PC-9 (cell line): ENCODE data around the gene EFHC1. TPM values are rescaled to one million over a fixed set of nuclear protein-coding genes. Genes with fewer than 3 reads are reported as not detected.

Experiments used
- BruUV-seq: library from RNA; stranded (reverse); fragments of 400-500 nt; replicated peaks from 2 replicates; lab custom pipeline; 2021; lab: Mats Ljungman, UMichigan
- CTCF ChIA-PET: fragments of 300-600 bp; sonication (Branson Sonifier 250); formaldehyde crosslinking; loops from one replicate; lab custom pipeline; 2022; ENCODE audit warnings: antibody characterized with exemption; lab: Charles Lee
- POLR2A ChIA-PET: fragments of 300-600 bp; sonication (Branson Sonifier 250); formaldehyde crosslinking; loops from one replicate; lab custom pipeline; 2022; ENCODE audit warnings: antibody characterized with exemption; ENCODE audit not compliant: unreplicated experiment; lab: Charles Lee
- DNase-seq, 2 experiments: peaks; one replicate each; pipeline versions ENCODE4 v3.0.0 to v3.0.0-alpha.2; 2015 to 2022; ENCODE audit warnings: mixed read lengths in 1 of 2
- H2AFZ ChIP-seq: fragments of 200-600 bp; sonication (generic); 2 replicates; pipeline ENCODE4 v1.8.1; 2017; ENCODE audit warnings: antibody characterized with exemption
- H3F3A ChIP-seq: fragments of 200-600 bp; sonication (generic); 2 replicates; pipeline ENCODE4 v1.8.1; 2017; ENCODE audit warnings: antibody characterized with exemption, mild to moderate bottlenecking, low read depth; ENCODE audit not compliant: insufficient read depth
- H3K27ac ChIP-seq: fragments of 200-600 bp; sonication (generic); 2 replicates; pipeline ENCODE4 v1.6.1; 2016; ENCODE audit warnings: mixed run types
- H3K27me3 ChIP-seq: fragments of 200-600 bp; sonication (generic); 2 replicates; pipeline ENCODE4 v1.6.1; 2016; ENCODE audit warnings: low read depth, mixed run types; ENCODE audit not compliant: insufficient read depth
- H3K36me3 ChIP-seq: fragments of 200-600 bp; sonication (generic); 2 replicates; pipeline ENCODE4 v1.6.1; 2016; ENCODE audit warnings: low read depth, mixed run types
- H3K4me1 ChIP-seq: fragments of 200-600 bp; sonication (generic); replicated peaks from 2 replicates; pipeline ENCODE4 v1.6.1; 2016; ENCODE audit warnings: mixed run types; ENCODE audit not compliant: insufficient read depth
- H3K4me2 ChIP-seq: fragments of 200-600 bp; sonication (generic); 2 replicates; pipeline ENCODE4 v1.6.1; 2017; ENCODE audit warnings: mixed run types
- H3K4me3 ChIP-seq: fragments of 200-600 bp; sonication (generic); 2 replicates; pipeline ENCODE4 v1.6.1; 2016; ENCODE audit warnings: mixed run types
- H3K79me2 ChIP-seq: fragments of 200-600 bp; sonication (generic); 2 replicates; pipeline ENCODE4 v1.6.1; 2017; ENCODE audit warnings: low read depth, mixed run types
- H3K9me2 ChIP-seq: fragments of 200-600 bp; sonication (generic); 2 replicates; pipeline ENCODE4 v1.8.1; 2017; ENCODE audit warnings: mild to moderate bottlenecking; ENCODE audit not compliant: insufficient read depth
- H3K9me3 ChIP-seq: fragments of 200-600 bp; sonication (generic); 2 replicates; pipeline ENCODE4 v1.8.1; 2016; ENCODE audit warnings: low read depth; ENCODE audit not compliant: insufficient read depth
- H4K20me1 ChIP-seq: fragments of 200-600 bp; sonication (generic); 2 replicates; pipeline ENCODE4 v1.8.1; 2017; ENCODE audit not compliant: insufficient read depth
- EZH2 ChIP-seq: fragments of 200-600 bp; sonication (generic); IDR thresholded peaks from 2 replicates; pipeline ENCODE4 v1.8.0; 2017; ENCODE audit warnings: antibody characterized with exemption, low read depth
- intact Hi-C: fragments of 100-400 bp; cut with micrococcal nuclease; formaldehyde crosslinking; loops from one replicate; pipeline ENCODE4 v1.10.0; 2022; ENCODE audit not compliant: unreplicated experiment
- total RNA-seq: library from RNA; stranded (reverse); gene quantifications from 2 replicates; pipeline ENCODE4 v1.2.3, GENCODE V29; 2021
- TF ChIP-seq, protein P1 (sequence below): fragments of 200-600 bp; sonication (generic); conservative IDR thresholded peaks from 2 replicates; pipeline ENCODE4 v1.6.1; 2017; ENCODE audit warnings: mixed run types, antibody characterized with exemption, mild to moderate bottlenecking, moderate library complexity

Gene EFHC1
- total RNA-seq, 1 experiment from 2014 or later: 45.0 TPM

DNA sequence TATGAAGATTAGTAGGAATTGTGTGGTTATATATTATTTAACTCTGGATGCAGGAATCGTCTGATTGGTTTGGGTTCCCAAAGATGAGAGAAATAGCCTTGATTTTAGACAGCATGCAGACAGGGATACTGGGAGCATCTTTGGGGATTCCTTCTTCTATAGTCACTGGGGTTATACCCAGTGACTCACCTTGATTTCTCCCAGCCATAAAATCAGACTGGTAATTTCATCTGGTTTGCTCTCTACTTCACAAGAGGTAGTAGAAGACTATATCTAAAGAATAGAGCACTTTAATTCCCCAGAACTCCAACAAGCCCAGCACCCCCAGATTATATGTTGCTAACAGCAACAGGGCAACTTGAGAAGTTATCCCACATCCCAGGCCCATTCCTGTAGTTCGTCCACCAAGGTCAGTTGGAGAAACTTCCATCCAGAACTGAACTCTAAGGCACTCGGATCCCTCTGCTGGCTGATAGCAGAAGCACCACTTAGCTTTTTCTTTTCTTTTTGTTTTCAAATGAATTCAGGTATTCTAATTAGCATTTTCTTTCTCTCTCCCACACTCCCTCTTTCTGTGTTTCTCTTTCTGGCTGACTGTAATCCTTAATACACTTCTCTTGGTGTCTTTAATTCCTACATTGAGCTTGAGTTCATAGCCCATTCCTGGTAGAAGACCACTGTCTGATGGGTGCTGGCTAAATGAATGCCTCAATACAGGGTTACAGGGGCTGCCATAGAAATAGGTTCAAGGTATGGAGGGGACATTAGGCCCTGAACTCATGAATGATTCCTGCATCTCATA is 20.4 kb upstream of the EFHC1 start:
- ChIA-PET CTCF (interaction anchor here (0.7 to 1.2 kb wide), 3 partner anchors 113 to 116 kb away, joined by 3 read pairs; partner anchors contain the start of gene MCM3), POLR2A (interaction anchor here (0.6 kb wide), 1 partner anchor 237 kb away, joined by 7 read pairs; no protein-coding TSS in a partner anchor)
- Histone ChIP-seq H3K4me3 (no peak overlapping the region), H3K36me3 (no peaks in the 10 kb centered on the region), H4K20me1 (no peaks in the 10 kb centered on the region), H2AFZ (no peak overlapping the region), H3K27me3 (no peaks in the 10 kb centered on the region), H3K27ac (no peak overlapping the region), H3K4me2 (no peak overlapping the region), H3K9me3 (no peaks in the 10 kb centered on the region), H3F3A (no peaks in the 10 kb centered on the region), H3K79me2 (no peaks in the 10 kb centered on the region), H3K4me1 (0 out of 2 replicates have a peak, but pooled peaks cover 6% of the 10 kb centered on the region), H3K9me2 (no peaks in the 10 kb centered on the region)
- TF ChIP-seq, protein P1, sequence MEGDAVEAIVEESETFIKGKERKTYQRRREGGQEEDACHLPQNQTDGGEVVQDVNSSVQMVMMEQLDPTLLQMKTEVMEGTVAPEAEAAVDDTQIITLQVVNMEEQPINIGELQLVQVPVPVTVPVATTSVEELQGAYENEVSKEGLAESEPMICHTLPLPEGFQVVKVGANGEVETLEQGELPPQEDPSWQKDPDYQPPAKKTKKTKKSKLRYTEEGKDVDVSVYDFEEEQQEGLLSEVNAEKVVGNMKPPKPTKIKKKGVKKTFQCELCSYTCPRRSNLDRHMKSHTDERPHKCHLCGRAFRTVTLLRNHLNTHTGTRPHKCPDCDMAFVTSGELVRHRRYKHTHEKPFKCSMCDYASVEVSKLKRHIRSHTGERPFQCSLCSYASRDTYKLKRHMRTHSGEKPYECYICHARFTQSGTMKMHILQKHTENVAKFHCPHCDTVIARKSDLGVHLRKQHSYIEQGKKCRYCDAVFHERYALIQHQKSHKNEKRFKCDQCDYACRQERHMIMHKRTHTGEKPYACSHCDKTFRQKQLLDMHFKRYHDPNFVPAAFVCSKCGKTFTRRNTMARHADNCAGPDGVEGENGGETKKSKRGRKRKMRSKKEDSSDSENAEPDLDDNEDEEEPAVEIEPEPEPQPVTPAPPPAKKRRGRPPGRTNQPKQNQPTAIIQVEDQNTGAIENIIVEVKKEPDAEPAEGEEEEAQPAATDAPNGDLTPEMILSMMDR: peak; percentile 95
- no peak for TF ChIP-seq EZH2
- BruUV-seq: no TSS peak
- intact Hi-C loops: loop anchor here (1.0 to 2.0 kb wide), 2 partner anchors 112 to 237 kb away; no protein-coding TSS in a partner anchor
- DNase-seq: peak in 1 of 2 experiments; percentile 27

DNA sequence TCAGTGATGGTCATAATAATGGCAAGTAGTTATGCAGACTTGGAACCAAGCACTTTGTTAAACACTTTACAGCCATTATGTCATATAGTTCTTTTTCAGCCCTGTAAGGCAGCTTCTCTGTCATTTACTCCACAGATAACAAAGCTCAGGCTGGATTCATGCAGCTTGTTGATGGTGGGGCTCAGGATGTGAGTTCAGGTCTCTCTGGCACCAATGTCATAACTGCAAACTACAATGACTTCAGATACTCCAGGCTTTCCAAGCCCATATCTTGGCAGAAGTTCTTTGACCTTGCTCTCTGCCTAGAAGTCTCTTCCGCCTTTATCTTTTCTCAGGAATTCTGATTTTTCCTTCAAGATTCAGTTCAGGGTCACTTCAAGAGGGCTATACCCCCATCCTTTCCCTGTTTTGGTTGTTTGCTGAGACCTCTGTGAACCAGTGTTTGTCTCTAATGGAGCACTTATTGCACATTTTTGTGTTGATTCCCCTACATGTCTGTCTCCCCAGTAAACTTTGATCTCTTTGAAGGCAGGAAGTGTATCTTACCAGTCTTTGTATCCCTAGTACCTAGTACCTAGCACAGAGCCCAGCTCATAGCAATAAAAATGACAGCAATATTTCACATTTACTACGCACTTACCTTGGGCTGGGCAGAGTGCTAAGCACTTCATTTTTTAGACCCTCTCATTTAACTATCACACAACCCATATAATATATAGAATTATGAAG is 19.7 kb upstream of the EFHC1 start:
- DNase-seq: no peak
- Histone ChIP-seq H3K36me3 (no peaks in the 10 kb centered on the region), H2AFZ (no peak overlapping the region), H4K20me1 (no peaks in the 10 kb centered on the region), H3K79me2 (no peaks in the 10 kb centered on the region), H3K4me1 (0 out of 2 replicates have a peak, but pooled peaks cover 5% of the 10 kb centered on the region), H3K27ac (no peak overlapping the region), H3K9me3 (no peaks in the 10 kb centered on the region), H3K27me3 (no peaks in the 10 kb centered on the region), H3K4me2 (no peak overlapping the region), H3F3A (no peaks in the 10 kb centered on the region), H3K9me2 (no peaks in the 10 kb centered on the region), H3K4me3 (no peak overlapping the region)
- ChIA-PET POLR2A (no interaction called here), CTCF (interaction anchor here (0.7 to 1.2 kb wide), 3 partner anchors 114 to 117 kb away, joined by 3 read pairs; partner anchors contain the start of gene MCM3)
- intact Hi-C loops: no loop called here
- TF ChIP-seq, protein P1: no peak
- no peak for TF ChIP-seq EZH2
- no TSS peak for BruUV-seq

DNA sequence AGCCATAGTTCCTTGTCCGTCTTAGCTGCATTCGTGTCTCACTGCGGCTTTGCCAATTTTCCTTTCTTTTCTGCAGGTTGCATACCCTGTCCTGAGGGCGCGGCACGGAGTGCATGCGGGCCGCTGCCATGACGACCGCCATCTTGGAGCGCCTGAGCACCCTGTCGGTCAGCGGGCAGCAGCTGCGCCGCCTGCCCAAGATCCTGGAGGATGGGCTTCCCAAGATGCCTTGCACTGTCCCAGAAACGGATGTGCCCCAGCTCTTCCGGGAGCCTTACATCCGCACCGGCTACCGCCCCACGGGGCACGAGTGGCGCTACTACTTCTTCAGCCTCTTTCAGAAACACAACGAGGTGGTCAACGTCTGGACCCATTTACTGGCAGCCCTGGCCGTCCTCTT is 17.1 kb upstream of the EFHC1 start:
- H3K27ac ChIP-seq: no peak overlapping the region
- DNase-seq: no peak
- ChIA-PET POLR2A (interaction anchor here (0.6 kb wide), 2 partner anchors 51 to 286 kb away, joined by 4 to 7 read pairs; no protein-coding TSS in a partner anchor), CTCF (no interaction called here)
- H3K9me2 ChIP-seq: no peaks in the 10 kb centered on the region
- H3F3A ChIP-seq: no peaks in the 10 kb centered on the region
- H3K4me2 ChIP-seq: no peak overlapping the region
- no peaks in the 10 kb centered on the region for H3K27me3 ChIP-seq
- intact Hi-C loops: no loop called here
- BruUV-seq: no TSS peak
- no peak overlapping the region for H3K4me3 ChIP-seq
- H3K79me2 ChIP-seq: no peaks in the 10 kb centered on the region
- H3K9me3 ChIP-seq: no peaks in the 10 kb centered on the region
- no peaks in the 10 kb centered on the region for H4K20me1 ChIP-seq
- TF ChIP-seq EZH2: no peak
- TF ChIP-seq, protein P1: no peak
- no peaks in the 10 kb centered on the region for H3K36me3 ChIP-seq
- no peak overlapping the region for H2AFZ ChIP-seq
- no peaks in the 10 kb centered on the region for H3K4me1 ChIP-seq
